IMR-90 (cell line): ENCODE measurements around the gene MSH2.

Experiments
- MAZ ChIP-seq: IDR thresholded peaks from 2 replicates; pipeline ENCODE4 v1.6.1; 2012; ENCODE audit warnings: low read depth, mild to moderate bottlenecking, low read length, improper control_type of control experiment, moderate library complexity, borderline replicate concordance
- NFE2L2 ChIP-seq: fragments of 150-350 bp; IDR thresholded peaks from 2 replicates; pipeline ENCODE4 v1.6.1; 2016; ENCODE audit warnings: low read depth, mild to moderate bottlenecking, low read length
- POLR2A ChIP-seq: IDR thresholded peaks from 2 replicates; pipeline ENCODE4 v1.6.1; 2012; ENCODE audit warnings: mild to moderate bottlenecking, low read depth, low read length
- RCOR1 ChIP-seq: IDR thresholded peaks from 2 replicates; pipeline ENCODE4 v1.6.1; 2012; ENCODE audit warnings: mild to moderate bottlenecking, low read length, improper control_type of control experiment; ENCODE audit not compliant: insufficient replicate concordance
- TF ChIP-seq, protein P1 (sequence below): conservative IDR thresholded peaks from 2 replicates; pipeline ENCODE4 v1.5.1; 2012; ENCODE audit warnings: mild to moderate bottlenecking, low read depth, low read length, improper control_type of control experiment

DNA sequence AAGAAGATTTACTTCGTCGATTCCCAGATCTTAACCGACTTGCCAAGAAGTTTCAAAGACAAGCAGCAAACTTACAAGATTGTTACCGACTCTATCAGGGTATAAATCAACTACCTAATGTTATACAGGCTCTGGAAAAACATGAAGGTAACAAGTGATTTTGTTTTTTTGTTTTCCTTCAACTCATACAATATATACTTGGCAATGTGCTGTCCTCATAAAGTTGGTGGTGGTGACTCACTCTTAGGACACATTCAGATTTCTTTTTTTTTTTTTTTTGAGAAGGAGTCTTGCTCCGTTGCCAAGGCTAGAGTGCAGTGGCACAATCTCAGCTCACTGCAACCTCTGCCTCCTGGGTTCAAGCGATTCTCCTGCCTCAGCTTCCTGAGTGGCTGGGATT is 26.8 kb downstream of the MSH2 start:
- TF ChIP-seq, protein P1, sequence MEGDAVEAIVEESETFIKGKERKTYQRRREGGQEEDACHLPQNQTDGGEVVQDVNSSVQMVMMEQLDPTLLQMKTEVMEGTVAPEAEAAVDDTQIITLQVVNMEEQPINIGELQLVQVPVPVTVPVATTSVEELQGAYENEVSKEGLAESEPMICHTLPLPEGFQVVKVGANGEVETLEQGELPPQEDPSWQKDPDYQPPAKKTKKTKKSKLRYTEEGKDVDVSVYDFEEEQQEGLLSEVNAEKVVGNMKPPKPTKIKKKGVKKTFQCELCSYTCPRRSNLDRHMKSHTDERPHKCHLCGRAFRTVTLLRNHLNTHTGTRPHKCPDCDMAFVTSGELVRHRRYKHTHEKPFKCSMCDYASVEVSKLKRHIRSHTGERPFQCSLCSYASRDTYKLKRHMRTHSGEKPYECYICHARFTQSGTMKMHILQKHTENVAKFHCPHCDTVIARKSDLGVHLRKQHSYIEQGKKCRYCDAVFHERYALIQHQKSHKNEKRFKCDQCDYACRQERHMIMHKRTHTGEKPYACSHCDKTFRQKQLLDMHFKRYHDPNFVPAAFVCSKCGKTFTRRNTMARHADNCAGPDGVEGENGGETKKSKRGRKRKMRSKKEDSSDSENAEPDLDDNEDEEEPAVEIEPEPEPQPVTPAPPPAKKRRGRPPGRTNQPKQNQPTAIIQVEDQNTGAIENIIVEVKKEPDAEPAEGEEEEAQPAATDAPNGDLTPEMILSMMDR, result no peak
- TF ChIP-seq MAZ (no peak), POLR2A (no peak), RCOR1 (no peak), NFE2L2 (no peak)
